GM19468 (cell line): ENCODE measurements around the gene NUAK2.

Experiments
- ATAC-seq: cut with Tn5 transposase; IDR thresholded peaks from one replicate; pipeline ENCODE4 v1.9.1; 2021; ENCODE audit warnings: mild to moderate bottlenecking, moderate library complexity, moderate number of reproducible peaks; ENCODE audit not compliant: unreplicated experiment; ENCODE audit errors: extremely low read depth

Gene NUAK2

DNA sequence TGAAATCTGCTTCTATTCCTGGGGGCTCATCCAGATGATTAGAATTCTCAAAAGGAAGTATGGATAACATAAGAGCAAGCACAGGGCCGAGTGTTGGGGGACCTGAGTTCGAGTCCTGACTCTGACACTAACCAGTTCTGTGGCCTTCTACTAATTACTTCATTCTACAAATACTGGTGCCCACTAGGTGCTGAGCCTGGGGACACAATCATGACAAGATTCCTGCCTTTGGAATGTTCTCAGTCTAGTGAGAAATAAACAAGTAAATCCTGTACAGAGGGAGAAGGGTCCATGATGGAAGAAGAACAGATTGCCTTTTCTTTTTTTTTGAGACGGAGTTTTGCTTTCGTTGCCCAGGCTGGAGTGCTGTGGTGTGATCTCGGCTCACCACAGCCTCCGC is 2.2 kb upstream of the NUAK2 start:
- no peak for ATAC-seq

- no peak for ATAC-seq
Measured at GRCh38 chr1:205321959-205322283, 376 bp upstream of the NUAK2 start.

DNA sequence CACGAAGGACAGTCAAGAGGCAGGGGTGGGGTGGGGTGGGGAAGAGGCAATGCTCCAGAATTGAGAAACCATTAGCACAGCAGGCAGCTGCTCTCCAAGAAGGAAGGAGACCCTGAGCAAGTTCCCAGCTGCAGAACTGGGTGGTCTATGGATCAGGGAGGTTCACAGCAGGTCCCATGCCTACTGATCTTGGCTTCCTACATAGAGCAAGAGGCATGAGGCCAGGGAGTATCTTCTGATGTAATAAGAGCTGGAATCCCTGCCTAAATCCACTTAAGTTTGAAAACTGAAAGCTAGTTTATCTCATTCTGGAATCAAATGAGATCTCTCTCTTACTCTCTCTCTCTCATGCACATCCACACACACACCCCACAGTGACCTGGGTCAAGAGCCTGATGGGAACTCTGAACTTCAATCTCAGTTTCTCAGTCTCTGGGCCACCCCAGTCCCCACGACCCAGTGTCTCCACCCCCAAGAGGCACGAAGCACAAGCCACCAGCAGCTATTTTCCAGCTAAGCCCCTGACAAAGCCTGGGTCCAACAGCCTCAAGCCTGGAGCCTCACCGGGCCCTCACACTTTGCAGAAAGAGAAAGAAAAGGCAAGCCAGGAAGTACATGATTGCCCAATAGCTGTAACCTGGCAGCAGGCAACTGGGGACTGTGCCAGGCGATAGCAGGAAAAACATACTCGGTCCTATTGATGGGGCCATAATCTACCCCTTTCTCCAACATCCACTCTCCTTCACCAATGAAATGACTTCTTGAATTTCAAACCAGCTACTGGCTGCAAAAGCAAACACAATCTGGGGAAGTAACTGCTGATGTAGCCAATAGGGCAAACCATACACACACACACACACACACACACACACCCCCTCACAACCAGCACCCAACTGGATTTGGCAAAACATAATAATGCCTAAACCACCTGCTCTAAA is 2.2 kb downstream of the NUAK2 start:
- ATAC-seq: no peak

GRCh38 chr1:205318231-205318991 is 3.1 kb downstream of the NUAK2 start:
- ATAC-seq: no peak

- ATAC-seq: no peak
Measured at GRCh38 chr1:205317311-205317917, 4.1 kb downstream of the NUAK2 start.

- no peak for ATAC-seq
Measured at GRCh38 chr1:205316161-205316566, 5.4 kb downstream of the NUAK2 start.

DNA sequence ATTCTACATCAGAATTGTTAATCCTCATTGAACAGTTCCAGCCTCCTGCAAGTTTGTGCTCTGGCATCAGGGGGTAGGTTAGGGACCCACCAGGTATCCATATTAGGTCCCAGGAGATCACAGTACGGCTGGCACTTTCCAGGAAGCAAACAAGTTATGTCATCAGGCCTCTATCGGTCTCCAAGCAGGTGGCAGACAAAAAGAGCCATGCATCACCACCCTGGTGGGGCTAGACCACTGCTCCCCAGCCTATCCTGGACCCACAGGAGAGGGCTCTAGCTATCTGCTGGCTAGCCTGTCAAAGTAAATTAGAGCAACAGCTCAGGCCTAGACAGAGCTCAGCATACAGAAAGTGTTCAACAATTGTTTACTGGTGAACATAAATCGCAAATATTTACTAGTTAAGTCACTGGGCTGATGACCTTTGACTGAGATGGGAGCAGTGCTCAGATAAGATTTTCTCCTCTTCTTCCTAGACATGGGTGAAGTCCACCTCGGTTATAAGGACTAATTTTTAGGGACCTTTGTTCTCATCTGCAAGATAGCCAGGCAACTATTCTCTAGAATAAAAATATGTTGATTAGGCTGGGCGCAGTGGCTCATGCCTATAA is 6.4 kb downstream of the NUAK2 start:
- ATAC-seq: no peak

DNA sequence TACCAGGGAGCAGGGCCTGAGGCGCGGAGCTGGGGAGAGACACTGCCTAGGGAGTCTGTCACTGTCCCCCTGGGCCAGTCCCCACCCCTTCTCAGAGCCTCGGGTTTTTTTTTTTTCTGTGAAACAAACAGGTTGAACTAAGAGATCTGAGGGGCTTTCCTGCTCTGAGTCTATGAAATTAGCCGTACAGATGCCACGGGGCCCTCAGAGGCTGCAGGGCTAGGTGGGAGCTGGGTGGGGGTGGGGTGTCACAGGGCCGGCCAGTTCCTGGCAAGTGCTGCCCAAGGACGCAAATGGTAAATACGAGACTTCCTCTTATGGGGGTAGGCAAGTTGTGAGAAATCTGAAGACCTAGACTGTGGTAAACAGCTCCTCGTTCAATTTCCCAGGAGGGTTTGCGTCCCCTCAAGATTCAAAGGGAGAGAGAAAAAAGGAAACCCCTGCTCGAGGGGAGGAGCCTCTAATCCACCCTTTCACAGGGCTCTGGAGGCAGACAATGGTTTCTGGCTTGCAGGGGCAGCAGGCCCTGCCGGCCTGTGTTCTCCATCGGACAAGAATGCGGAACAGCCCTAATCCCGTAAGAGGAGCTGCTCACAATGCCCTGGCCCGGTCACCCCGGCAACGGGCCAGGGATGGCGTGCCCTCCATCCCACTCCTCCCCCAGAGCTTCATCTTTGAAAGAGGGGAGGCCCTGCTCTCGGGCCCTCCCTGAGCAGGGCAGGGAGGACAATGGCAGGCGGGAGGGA is 7.8 kb downstream of the NUAK2 start:
- ATAC-seq: no peak

- no peak for ATAC-seq
Measured at GRCh38 chr1:205312866-205313562, 8.5 kb downstream of the NUAK2 start.

DNA sequence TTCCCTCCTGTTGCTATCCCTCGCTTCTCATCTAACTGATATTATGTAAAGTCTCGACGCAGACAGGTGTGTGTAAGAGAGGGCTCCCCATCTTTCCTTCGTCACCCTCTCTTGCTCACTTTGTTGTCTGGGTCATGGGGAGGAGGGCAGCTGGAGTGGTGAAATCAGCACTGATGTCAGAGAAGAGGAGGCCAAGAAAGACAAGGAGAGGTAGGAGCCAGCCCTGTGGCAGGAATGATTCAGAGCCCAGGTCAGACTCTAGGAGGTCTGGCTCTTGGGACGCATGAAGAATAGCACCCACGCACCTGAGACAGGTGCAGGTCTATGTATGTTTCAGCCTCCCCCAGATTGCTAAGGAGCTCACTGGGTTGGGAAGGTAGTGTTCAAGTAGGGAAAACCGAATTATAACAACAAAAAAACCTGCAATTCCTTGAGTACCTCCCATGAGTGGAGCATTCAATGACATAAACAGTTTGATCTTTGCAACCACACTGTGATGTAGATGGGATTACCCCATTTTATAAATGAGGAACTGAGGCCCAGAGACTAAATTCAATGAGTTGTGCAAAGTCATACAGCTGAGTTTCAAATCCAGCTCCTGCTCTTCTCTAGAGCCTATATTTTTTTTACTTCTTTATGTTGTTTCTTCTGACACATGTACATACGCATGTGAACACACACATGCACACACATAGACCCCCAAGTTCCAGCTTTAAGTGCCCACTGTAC is 10.4 kb downstream of the NUAK2 start:
- no peak for ATAC-seq

DNA sequence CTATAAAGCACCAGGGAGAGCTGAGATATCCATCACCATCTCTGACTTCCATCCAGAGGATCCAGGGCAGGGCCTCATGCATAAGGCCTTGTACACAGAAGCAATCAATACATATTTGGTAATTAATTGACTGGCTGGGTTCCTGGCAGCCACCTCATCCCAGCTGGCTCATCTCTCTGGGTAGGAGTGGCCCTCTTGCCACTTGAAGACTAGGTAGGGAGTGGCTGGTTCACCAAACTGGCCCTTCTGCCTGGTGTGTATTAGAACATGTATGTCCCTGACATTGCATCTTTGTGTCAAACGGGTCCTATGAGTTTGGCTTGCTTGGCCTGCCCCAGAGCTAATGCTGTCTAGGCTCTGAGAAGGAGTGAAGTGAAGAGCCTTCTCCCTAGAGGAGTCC is 11.8 kb downstream of the NUAK2 start:
- no peak for ATAC-seq

DNA sequence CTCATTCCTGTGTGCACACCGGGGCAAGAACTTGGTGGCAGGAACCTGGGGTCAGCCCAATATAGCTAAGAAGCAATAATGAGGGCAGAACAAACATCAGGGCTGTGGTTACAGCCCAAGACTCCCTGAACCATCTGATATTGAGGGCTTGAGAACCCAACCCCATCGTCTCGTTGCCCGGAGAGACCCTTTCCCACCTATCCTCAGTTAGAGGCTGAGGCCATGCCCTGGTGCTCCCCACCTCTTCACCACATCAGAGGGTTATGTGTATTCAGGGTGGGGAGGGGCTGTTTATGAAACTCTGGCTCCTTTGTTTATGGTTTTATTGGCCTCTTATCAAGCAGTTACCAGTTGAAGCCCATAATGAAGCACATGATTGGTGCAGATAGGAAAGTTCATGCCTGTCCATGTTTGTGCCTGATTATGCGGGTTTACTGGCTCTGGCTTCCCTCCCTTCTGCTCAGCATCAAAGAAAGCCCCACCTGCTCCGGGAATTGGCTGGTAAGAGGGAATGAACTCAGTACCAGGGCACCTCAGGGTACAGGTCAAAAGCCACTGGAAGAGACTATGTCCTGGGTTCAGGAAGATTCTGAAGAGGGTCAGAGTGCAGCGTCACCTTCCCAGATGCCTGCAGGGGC is 14.5 kb downstream of the NUAK2 start:
- no peak for ATAC-seq

DNA sequence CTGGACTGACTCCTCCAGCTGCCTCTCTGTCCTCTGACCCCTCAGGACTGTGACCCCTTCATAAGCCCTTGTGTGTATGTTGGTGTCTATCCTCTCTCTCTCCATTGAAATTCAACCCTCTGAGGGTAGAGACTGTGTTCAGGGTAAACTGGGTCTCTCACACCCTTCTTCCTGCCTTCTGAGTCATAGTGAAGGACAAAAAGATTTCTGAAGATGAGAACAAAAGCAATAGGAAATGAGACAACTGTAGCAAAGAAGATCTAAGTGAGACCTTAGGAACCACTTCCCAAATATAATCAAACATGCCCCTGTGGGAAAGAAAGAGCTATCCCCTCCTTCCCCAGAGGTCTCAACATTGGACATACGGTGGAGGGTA is 16.9 kb downstream of the NUAK2 start:
- ATAC-seq: no peak

DNA sequence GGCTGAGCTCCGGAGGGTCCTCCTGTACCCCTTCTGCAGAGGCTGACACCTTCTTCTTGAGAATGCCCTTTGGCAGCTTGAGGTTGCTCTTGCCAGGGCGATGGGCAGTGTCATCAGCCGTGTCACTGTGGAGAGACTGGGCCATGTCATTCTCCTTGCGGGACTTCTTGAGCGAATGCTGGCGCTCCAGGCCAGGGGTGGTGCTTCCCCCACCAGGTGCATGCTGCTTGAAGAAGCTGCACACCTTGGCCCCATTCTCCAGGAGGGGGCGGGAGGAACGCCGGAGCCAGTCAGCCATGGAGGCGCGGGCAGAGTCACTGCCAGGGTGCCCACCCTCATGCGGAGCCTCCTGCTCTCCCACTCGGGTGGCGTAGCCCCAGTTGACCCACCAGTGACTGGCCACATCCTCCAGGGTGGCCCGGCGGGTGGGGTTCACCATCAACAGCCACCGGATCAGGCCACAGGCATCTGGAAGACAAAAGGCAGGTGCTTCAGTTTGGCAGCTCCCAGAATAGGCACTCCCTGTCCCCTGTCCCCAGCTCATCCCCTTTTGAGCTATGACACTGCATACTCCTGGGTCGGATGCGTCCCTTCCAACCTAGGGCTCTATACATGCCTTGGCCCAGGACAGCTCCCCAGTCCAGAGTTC is 17.4 kb downstream of the NUAK2 start:
- ATAC-seq: no peak

- ATAC-seq: no peak
Measured at GRCh38 chr1:205303247-205303888, 18.2 kb downstream of the NUAK2 start.

- no peak for ATAC-seq
Measured at GRCh38 chr1:205301842-205302588, 19.5 kb downstream of the NUAK2 start.
